Stomach (tissue), 9 donors: ENCODE measurements around the gene NCKAP5. TPM values are rescaled to one million over a fixed set of nuclear protein-coding genes. Genes with fewer than 3 reads are reported as not detected.

Source experiments
- DNase-seq, 2 donors: peaks; one replicate each; pipeline versions ENCODE4 v3.0.0 to v3.0.0-alpha.2; 2013 to 2019
- H3K27ac ChIP-seq, 5 donors: fragments of 200-600 bp in 4 of 5; sonication (generic) in 4 of 5; one replicate each; pipeline ENCODE4 v1.5.1; 2013 to 2019; ENCODE audit warnings: mild to moderate bottlenecking in 1 of 5, moderate library complexity in 1 of 5
- H3K27me3 ChIP-seq, 3 donors: fragments of 200-600 bp; sonication (generic); one replicate each; pipeline ENCODE4 v1.5.1; 2017 to 2019; ENCODE audit warnings: mixed run types in 1 of 3
- H3K36me3 ChIP-seq, 4 donors: fragments of 200-600 bp; sonication (generic); 1 replicate in 3 of 4; 2 replicates in 1 of 4; pipeline ENCODE4 v1.5.1; 2016 to 2019
- H3K4me1 ChIP-seq, 4 donors: fragments of 200-600 bp; sonication (generic); one replicate each; pipeline ENCODE4 v1.5.1; 2016 to 2019
- H3K4me3 ChIP-seq, 4 donors: fragments of 200-600 bp; sonication (generic) in 3 of 4; one replicate each; pipeline ENCODE4 v1.5.1; 2016 to 2019; ENCODE audit warnings: mild to moderate bottlenecking in 1 of 4
- H3K9me3 ChIP-seq, 4 donors: fragments of 200-600 bp; sonication (generic); one replicate each; pipeline ENCODE4 v1.5.1; 2016 to 2019
- EP300 ChIP-seq: sonication (generic); formaldehyde crosslinking; IDR thresholded peaks from one replicate; pipeline ENCODE4 v1.6.1; 2017; ENCODE audit warnings: antibody characterized with exemption
- POLR2A ChIP-seq, 4 donors: fragments of 450-650 bp; IDR thresholded peaks; one replicate each; pipeline ENCODE4 v1.6.1; 2016; ENCODE audit warnings: antibody characterized with exemption in 4 of 4, control low read depth in 2 of 4, mild to moderate bottlenecking in 1 of 4, moderate library complexity in 1 of 4
- POLR2AphosphoS5 ChIP-seq, 3 donors: sonication (generic); formaldehyde crosslinking; IDR thresholded peaks; one replicate each; pipeline ENCODE4 v1.6.1; 2016; ENCODE audit warnings: antibody characterized with exemption in 3 of 3
- WGBS, 5 donors: extraction: QIAGEN DNeasy Blood & Tissue Kit in 3 of 5; methylation state at CpG; one replicate each; pipeline versions ENCODE4 v1.1.5 to v1.1.7; 2013 to 2018; 5-methylcytosine and 5-hydroxymethylcytosine counted together
- intact Hi-C: fragments of 100-400 bp; cut with DNase I; formaldehyde crosslinking; loops from one replicate; pipeline ENCODE4 v1.15.1; 2023; ENCODE audit warnings: low total_unique reads
- polyA plus RNA-seq, 3 donors: library from polyadenylated mRNA; stranded (reverse); fragments of 200-250 nt; gene quantifications; one replicate each; pipeline ENCODE4 v1.2.3, GENCODE V29; 2013
- total RNA-seq, 5 donors: library from RNA; depleted of rRNA; stranded (reverse); fragments of >200 nt; gene quantifications; one replicate each; pipeline versions ENCODE4 v1.1.0 to v1.2.3, GENCODE V29; 2014 to 2016
- TF ChIP-seq, protein P1 (sequence below), 7 experiments: fragments of 450-650 bp in 4 of 7; fragments of 200-600 bp in 3 of 7; sonication (generic) in 3 of 7; IDR thresholded peaks; one replicate each; pipeline ENCODE4 v1.5.1; 2016 to 2019; ENCODE audit warnings: antibody characterized with exemption in 7 of 7, control low read depth in 2 of 7, mild to moderate bottlenecking in 1 of 7
- donor health status: healthy with polysubstance abuse.
- donor health status: Bipolar disorder and iron deficiency.
- donor health status: healthy.

Gene NCKAP5
- total and polyA plus RNA-seq, 8 donors: 0.58 to 8.0 (median 1.6) TPM; not detected in 1

DNA sequence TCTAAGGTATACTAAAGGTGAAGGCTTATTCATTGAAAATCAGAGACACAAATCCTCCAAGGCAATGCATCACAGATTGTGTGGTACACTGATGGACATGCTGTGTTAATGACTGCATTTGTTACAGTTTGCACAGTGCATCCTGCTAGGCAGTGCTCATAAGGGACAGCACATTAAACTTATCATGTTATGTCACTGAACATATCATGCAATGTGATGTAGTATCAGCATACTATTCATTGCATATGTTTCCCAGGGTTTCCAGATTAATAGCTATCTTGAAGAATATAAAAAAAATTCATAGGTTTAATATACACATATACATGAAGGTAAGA lies 225.3 kb downstream of the NCKAP5 start:
- no peaks in the 10 kb centered on the region for H3K27me3 ChIP-seq
- intact Hi-C loops: no loop called here
- no peak overlapping the region for H3K4me3 ChIP-seq
- H3K36me3 ChIP-seq: no peaks in the 10 kb centered on the region
- TF ChIP-seq POLR2A (IDR thresholded peaks at IDR 0.05) (no peak), EP300 (no peak), POLR2AphosphoS5 (IDR thresholded peaks at IDR 0.05) (no peak)
- TF ChIP-seq, protein P1, sequence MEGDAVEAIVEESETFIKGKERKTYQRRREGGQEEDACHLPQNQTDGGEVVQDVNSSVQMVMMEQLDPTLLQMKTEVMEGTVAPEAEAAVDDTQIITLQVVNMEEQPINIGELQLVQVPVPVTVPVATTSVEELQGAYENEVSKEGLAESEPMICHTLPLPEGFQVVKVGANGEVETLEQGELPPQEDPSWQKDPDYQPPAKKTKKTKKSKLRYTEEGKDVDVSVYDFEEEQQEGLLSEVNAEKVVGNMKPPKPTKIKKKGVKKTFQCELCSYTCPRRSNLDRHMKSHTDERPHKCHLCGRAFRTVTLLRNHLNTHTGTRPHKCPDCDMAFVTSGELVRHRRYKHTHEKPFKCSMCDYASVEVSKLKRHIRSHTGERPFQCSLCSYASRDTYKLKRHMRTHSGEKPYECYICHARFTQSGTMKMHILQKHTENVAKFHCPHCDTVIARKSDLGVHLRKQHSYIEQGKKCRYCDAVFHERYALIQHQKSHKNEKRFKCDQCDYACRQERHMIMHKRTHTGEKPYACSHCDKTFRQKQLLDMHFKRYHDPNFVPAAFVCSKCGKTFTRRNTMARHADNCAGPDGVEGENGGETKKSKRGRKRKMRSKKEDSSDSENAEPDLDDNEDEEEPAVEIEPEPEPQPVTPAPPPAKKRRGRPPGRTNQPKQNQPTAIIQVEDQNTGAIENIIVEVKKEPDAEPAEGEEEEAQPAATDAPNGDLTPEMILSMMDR (IDR thresholded peaks at IDR 0.05): no peak
- H3K4me1 ChIP-seq: no peaks in the 10 kb centered on the region
- no peak for DNase-seq
- H3K9me3 ChIP-seq: no peaks in the 10 kb centered on the region
- no peak overlapping the region for H3K27ac ChIP-seq

DNA sequence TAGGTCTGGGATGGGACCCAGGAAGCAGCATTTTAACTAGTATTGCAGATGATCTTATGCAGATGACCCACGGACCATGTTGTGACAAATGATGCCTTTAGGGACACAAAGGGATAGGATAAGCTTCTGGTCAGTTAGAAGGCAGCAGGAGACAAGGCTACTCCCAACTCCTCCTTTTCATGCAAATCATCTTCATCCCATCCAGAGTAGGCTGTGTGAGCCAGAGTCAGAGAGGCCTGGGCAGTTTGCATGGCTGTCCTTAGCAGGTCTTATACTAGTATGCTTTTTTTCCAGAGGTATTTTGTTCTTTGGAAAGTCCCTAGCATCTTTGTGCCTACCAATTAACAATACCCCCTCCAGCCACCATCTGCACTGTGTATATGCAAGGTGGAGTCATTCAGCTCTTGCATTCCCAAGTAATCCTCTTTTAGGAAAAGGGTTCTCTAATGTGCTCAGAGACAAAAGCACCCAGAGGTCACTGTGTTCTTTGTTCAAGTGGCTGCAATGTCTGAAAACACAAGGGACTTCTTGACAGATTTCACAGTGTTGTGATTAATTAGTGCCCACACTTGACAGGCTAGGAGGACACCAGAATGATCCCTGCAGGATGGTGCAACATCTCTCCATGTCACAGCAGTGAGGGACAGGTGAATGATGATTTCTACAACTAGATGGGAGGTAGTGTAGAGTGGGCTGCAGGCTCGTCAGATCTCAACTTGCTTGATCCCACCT lies 225.8 kb downstream of the NCKAP5 start:
- intact Hi-C loops: no loop called here
- 70 to 87% (median 74%) methylated on average over 2 of the region's 2 CpGs for WGBS, 5 donors
- no peaks in the 10 kb centered on the region for H3K4me1 ChIP-seq
- no peak overlapping the region for H3K27ac ChIP-seq
- no peaks in the 10 kb centered on the region for H3K9me3 ChIP-seq
- H3K4me3 ChIP-seq: no peak overlapping the region
- no peaks in the 10 kb centered on the region for H3K36me3 ChIP-seq
- TF ChIP-seq POLR2AphosphoS5 (IDR thresholded peaks at IDR 0.05): no peak
- no peak for TF ChIP-seq POLR2A (IDR thresholded peaks at IDR 0.05)
- TF ChIP-seq, protein P1 (IDR thresholded peaks at IDR 0.05): no peak
- no peak for TF ChIP-seq EP300
- DNase-seq: no peak
- H3K27me3 ChIP-seq: no peaks in the 10 kb centered on the region

DNA sequence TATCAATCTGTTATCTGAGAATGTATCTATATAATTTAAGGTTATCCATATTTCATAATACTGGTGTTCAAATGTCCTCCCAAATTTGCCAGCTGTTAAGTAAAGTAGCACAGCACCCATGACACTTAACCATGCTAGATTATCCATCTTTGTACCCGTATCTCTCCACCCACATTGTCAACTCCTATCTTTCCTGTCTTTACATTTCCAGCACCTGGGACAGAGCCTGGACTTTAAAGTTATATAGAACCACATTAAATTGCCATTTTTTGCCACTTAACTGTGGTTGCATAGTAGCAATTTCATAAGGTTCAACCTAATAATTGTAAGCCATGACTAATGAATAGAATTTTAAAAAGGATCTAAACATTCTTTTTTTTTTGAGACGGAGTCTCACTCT lies 226.7 kb downstream of the NCKAP5 start:
- H3K9me3 ChIP-seq: no peaks in the 10 kb centered on the region
- no peak overlapping the region for H3K27ac ChIP-seq
- no peaks in the 10 kb centered on the region for H3K27me3 ChIP-seq
- H3K36me3 ChIP-seq: no peaks in the 10 kb centered on the region
- 72 to 76% (median 74%) methylated on average over 2 of the region's 2 CpGs for WGBS, 5 donors
- intact Hi-C loops: no loop called here
- no peak overlapping the region for H3K4me3 ChIP-seq
- DNase-seq: no peak
- TF ChIP-seq POLR2AphosphoS5 (IDR thresholded peaks at IDR 0.05) (no peak), POLR2A (IDR thresholded peaks at IDR 0.05) (no peak), EP300 (no peak)
- TF ChIP-seq, protein P1 (IDR thresholded peaks at IDR 0.05): no peak
- no peaks in the 10 kb centered on the region for H3K4me1 ChIP-seq

DNA sequence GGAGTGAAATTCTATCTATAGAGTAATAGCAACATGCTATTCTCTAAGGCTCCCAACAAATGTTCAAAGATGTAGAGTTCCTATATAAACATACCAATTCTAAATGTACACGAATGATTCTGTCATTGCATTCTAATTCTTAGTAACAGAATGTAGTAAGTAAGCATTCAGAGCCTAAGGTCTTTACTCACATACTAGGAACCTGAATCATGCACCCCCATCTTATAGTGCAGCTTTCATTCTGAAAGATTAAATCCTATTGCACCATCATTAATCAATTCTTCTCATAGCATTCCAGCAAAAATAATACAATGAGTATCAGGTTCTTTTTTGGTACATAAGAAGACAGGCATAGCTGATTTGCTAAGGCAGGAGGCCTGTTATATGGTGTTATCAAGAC lies 230.0 kb downstream of the NCKAP5 start:
- no peaks in the 10 kb centered on the region for H3K4me1 ChIP-seq
- H3K27ac ChIP-seq: no peak overlapping the region
- no peaks in the 10 kb centered on the region for H3K9me3 ChIP-seq
- no peak for DNase-seq
- H3K4me3 ChIP-seq: no peak overlapping the region
- H3K27me3 ChIP-seq: no peaks in the 10 kb centered on the region
- no peaks in the 10 kb centered on the region for H3K36me3 ChIP-seq
- intact Hi-C loops: no loop called here
- 24 to 47% (median 43%) methylated on average over 1 of the region's 1 CpG for WGBS, 5 donors
- TF ChIP-seq POLR2AphosphoS5 (IDR thresholded peaks at IDR 0.05): no peak
- TF ChIP-seq, protein P1 (IDR thresholded peaks at IDR 0.05): no peak
- no peak for TF ChIP-seq EP300
- no peak for TF ChIP-seq POLR2A (IDR thresholded peaks at IDR 0.05)
